Measurements from ENCODE around the gene SCN1B. TPM values are rescaled to one million over a fixed set of nuclear protein-coding genes. Genes with fewer than 3 reads are reported as not detected.
A peak's percentile ranks its signal among the peaks of the same experiment; 100 is the strongest.

Gene SCN1B
- total and polyA plus RNA-seq, 2 of the 13 experiments (the other 11 are each of a cell fraction or from before 2014, with no cell fraction given): 2.7 to 20.1 TPM

GRCh38 chr19:35042056-35042730 is 11.9 kb downstream of the SCN1B start (continued):
- TF ChIP-seq NBN (conservative IDR thresholded peaks at IDR 0.05) (no peak), ZNF513 (CRISPR knock-in tag; conservative IDR thresholded peaks at IDR 0.05) (no peak), MEIS1 (CRISPR knock-in tag; IDR thresholded peaks at IDR 0.05; ENCODE audit: borderline replicate concordance) (no peak), NFAT5 (CRISPR knock-in tag; IDR thresholded peaks at IDR 0.05) (no peak), MEIS2 (CRISPR knock-in tag; IDR thresholded peaks at IDR 0.05) (peak; percentile 67; the same call in 1 of the 2 replicates), ZBTB20 (CRISPR knock-in tag; IDR thresholded peaks at IDR 0.05; ENCODE audit: borderline replicate concordance, low read depth) (0 out of 2 replicates have a peak, but pooled peaks have one; percentile 13), MAFG (CRISPR knock-in tag; IDR thresholded peaks at IDR 0.05) (no peak), ATF5 (CRISPR knock-in tag; IDR thresholded peaks at IDR 0.05; ENCODE audit: low read depth) (no peak)
- TF ChIP-seq, protein P1, sequence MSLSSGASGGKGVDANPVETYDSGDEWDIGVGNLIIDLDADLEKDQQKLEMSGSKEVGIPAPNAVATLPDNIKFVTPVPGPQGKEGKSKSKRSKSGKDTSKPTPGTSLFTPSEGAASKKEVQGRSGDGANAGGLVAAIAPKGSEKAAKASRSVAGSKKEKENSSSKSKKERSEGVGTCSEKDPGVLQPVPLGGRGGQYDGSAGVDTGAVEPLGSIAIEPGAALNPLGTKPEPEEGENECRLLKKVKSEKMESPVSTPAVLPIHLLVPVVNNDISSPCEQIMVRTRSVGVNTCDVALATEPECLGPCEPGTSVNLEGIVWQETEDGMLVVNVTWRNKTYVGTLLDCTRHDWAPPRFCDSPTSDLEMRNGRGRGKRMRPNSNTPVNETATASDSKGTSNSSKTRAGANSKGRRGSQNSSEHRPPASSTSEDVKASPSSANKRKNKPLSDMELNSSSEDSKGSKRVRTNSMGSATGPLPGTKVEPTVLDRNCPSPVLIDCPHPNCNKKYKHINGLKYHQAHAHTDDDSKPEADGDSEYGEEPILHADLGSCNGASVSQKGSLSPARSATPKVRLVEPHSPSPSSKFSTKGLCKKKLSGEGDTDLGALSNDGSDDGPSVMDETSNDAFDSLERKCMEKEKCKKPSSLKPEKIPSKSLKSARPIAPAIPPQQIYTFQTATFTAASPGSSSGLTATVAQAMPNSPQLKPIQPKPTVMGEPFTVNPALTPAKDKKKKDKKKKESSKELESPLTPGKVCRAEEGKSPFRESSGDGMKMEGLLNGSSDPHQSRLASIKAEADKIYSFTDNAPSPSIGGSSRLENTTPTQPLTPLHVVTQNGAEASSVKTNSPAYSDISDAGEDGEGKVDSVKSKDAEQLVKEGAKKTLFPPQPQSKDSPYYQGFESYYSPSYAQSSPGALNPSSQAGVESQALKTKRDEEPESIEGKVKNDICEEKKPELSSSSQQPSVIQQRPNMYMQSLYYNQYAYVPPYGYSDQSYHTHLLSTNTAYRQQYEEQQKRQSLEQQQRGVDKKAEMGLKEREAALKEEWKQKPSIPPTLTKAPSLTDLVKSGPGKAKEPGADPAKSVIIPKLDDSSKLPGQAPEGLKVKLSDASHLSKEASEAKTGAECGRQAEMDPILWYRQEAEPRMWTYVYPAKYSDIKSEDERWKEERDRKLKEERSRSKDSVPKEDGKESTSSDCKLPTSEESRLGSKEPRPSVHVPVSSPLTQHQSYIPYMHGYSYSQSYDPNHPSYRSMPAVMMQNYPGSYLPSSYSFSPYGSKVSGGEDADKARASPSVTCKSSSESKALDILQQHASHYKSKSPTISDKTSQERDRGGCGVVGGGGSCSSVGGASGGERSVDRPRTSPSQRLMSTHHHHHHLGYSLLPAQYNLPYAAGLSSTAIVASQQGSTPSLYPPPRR (CRISPR knock-in tag; IDR thresholded peaks at IDR 0.05; ENCODE audit: borderline replicate concordance): no peak
- TF ChIP-seq, protein P2, sequence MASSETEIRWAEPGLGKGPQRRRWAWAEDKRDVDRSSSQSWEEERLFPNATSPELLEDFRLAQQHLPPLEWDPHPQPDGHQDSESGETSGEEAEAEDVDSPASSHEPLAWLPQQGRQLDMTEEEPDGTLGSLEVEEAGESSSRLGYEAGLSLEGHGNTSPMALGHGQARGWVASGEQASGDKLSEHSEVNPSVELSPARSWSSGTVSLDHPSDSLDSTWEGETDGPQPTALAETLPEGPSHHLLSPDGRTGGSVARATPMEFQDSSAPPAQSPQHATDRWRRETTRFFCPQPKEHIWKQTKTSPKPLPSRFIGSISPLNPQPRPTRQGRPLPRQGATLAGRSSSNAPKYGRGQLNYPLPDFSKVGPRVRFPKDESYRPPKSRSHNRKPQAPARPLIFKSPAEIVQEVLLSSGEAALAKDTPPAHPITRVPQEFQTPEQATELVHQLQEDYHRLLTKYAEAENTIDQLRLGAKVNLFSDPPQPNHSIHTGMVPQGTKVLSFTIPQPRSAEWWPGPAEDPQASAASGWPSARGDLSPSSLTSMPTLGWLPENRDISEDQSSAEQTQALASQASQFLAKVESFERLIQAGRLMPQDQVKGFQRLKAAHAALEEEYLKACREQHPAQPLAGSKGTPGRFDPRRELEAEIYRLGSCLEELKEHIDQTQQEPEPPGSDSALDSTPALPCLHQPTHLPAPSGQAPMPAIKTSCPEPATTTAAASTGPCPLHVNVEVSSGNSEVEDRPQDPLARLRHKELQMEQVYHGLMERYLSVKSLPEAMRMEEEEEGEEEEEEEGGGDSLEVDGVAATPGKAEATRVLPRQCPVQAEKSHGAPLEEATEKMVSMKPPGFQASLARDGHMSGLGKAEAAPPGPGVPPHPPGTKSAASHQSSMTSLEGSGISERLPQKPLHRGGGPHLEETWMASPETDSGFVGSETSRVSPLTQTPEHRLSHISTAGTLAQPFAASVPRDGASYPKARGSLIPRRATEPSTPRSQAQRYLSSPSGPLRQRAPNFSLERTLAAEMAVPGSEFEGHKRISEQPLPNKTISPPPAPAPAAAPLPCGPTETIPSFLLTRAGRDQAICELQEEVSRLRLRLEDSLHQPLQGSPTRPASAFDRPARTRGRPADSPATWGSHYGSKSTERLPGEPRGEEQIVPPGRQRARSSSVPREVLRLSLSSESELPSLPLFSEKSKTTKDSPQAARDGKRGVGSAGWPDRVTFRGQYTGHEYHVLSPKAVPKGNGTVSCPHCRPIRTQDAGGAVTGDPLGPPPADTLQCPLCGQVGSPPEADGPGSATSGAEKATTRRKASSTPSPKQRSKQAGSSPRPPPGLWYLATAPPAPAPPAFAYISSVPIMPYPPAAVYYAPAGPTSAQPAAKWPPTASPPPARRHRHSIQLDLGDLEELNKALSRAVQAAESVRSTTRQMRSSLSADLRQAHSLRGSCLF (CRISPR knock-in tag; IDR thresholded peaks at IDR 0.05; ENCODE audit: borderline replicate concordance): no peak
